GM12873 (cell line): Measurements from ENCODE around the gene GPR37L1.

Experiments
- CTCF ChIP-seq: IDR thresholded peaks from 2 replicates; pipeline ENCODE4 v1.5.1; 2012; ENCODE audit warnings: low read depth, mild to moderate bottlenecking, moderate library complexity, low read length, control low read depth; ENCODE audit not compliant: insufficient read depth; ENCODE audit errors: missing control alignments

GPR37L1 gene

GRCh38 chr1:202143011-202143767, 20.5 kb downstream of the GPR37L1 start:
- no peak for TF ChIP-seq CTCF

- no peak for TF ChIP-seq CTCF
Measured at GRCh38 chr1:202143768-202144401, 21.2 kb downstream of the GPR37L1 start.

GRCh38 chr1:202144402-202145067, 21.8 kb downstream of the GPR37L1 start, which contains the start of gene ARL8A:
Gene ARL8A, minus strand, starts transcription at chr1:202144737. Its CDS starts 165 bp downstream, at chr1:202144572.
- no peak for TF ChIP-seq CTCF

- TF ChIP-seq CTCF: no peak
Measured at GRCh38 chr1:202145068-202145743, 22.5 kb downstream of the GPR37L1 start.

GRCh38 chr1:202146279-202146678, 23.6 kb downstream of the GPR37L1 start:
- TF ChIP-seq CTCF: no peak

- no peak for TF ChIP-seq CTCF
Measured at GRCh38 chr1:202146993-202147392, 24.3 kb downstream of the GPR37L1 start.

- no peak for TF ChIP-seq CTCF
Measured at GRCh38 chr1:202148391-202148790, 25.7 kb downstream of the GPR37L1 start.
